GM18868 (cell line): ENCODE measurements around the gene AFG1L.
"Not testable (repeated sequence)": the region's sequence is repeated elsewhere in the genome, so short reads cannot be mapped to it uniquely, and the experiment has no call there.

Experiments used
- ATAC-seq: cut with Tn5 transposase; IDR thresholded peaks from one replicate; pipeline ENCODE4 v1.9.1; 2021; ENCODE audit warnings: mild to moderate bottlenecking, moderate library complexity; ENCODE audit not compliant: unreplicated experiment

Gene AFG1L

GRCh38 chr6:108507316-108507715 is 212.5 kb downstream of the AFG1L start:
- ATAC-seq = no peak

DNA sequence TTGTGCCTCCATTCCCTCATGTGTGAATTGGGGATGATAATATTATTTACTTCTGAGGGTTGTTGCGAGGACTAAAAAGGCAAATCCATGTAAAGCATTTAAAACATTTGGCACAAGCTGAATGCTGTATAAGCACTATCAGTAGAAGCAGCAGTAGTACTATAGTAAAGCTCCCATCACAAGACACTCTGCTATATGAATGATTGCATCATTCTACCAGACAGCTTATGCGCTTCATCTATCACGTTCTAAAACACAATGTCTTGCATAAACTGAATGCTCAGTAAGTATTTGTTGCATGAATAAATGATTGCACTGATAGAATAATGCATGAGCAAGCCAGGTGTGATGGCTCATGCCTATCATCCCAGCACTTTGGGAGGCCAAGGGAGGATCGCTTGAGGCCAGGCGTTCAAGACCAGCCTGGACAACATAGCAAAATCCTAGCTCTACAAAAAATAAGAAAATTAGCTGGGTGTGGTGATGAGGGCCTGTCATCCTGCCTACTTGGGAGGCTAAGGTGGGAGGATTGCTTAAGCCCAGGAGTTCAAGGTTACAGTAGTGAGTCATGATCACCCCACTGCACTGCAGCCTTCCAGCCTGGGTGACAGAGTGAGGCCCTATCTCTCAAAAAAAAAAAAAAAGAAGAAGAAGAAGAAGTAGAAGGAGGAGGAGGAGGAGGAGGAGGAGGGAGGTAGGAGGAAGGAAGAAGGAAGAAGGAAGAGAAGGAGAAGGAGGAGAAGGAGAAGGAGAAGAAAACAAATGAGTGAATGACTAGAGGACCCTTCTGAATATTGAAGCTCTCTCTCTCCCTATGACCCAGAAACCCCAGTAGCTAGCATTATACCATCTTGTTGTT is 215.8 kb downstream of the AFG1L start:
- ATAC-seq = no peak

GRCh38 chr6:108518714-108519576 is 224.1 kb downstream of the AFG1L start:
- ATAC-seq = no peak

DNA sequence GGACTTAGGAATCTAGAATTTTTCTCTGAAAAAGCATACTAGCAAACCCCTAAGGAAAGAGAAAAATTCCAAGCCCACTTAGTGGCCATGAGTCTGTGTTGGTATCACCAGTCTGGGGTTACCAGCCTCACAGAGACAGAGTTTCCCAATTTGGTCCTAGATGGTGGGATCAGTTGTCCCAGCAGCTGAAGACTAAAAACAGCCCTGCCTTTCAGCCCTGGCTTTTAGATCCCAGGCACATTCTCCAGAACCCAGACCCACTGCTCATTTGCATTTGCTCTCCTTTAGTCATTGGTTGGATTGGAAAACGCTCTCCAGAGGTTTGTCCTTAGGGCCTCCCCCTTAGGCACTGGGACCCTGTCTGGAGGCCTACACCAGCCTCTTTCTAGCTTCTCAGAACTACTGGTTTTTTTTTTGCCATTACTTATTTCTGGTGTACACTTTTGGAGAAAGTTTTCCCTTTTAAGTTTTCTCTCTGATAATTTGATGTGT is 226.8 kb downstream of the AFG1L start:
- ATAC-seq = no peak

DNA sequence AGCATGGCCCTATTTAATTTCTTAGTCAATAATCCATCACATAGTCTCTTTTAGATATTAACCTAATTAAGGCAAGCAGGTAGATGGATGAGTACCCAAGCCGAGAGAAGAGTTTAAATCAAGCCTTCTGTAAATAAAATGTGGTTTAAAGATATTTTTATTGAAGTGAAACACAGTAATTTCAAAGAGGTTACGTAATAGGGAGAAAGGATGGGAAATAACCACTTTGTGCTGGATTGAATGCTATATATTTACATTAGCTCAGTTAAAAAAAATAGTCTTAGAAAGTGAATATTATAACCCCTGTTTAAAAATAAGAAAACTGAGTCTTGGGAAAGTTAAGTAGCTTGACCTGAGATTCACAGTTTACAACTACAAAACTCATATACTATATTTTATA is 228.8 kb downstream of the AFG1L start:
- ATAC-seq = no peak

GRCh38 chr6:108524528-108525248 is 229.8 kb downstream of the AFG1L start:
- ATAC-seq = no peak

GRCh38 chr6:108526739-108527174 is 231.9 kb downstream of the AFG1L start:
- ATAC-seq = no peak

- no peak for ATAC-seq
Observed at GRCh38 chr6:108528878-108529277, 234.0 kb downstream of the AFG1L start.

GRCh38 chr6:108531332-108531731 is 236.5 kb downstream of the AFG1L start:
- ATAC-seq = no peak

DNA sequence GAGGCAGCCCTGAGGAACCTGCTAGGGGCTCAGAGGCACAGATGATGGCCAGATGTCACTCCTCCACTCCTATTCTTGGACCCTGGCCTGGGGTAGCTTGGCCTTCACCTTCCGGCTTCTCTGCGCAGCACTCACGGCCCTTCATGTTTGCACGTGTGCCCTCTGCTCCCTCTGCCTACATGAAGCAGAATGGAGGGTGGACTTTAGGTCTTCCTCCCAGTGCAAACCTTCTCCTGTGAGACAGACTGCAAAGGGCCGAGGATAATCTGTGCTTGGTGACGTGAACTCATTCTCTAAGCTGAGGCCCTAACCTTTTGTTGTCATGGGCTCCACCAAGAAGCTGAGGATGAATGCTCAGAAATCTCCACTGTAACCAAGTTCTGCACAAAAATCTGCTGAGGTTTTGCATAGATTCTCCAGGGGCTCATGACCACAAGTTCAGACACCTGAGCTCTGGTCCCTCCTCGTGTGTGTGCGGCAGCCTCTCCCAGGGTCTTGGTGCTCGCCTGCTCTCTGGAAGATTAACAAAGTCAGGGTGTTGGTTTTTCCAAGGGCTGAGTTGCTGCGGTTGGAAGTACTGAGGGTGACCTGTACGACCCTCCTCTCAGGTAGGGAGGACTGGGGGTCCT is 240.4 kb downstream of the AFG1L start:
- ATAC-seq = no peak

DNA sequence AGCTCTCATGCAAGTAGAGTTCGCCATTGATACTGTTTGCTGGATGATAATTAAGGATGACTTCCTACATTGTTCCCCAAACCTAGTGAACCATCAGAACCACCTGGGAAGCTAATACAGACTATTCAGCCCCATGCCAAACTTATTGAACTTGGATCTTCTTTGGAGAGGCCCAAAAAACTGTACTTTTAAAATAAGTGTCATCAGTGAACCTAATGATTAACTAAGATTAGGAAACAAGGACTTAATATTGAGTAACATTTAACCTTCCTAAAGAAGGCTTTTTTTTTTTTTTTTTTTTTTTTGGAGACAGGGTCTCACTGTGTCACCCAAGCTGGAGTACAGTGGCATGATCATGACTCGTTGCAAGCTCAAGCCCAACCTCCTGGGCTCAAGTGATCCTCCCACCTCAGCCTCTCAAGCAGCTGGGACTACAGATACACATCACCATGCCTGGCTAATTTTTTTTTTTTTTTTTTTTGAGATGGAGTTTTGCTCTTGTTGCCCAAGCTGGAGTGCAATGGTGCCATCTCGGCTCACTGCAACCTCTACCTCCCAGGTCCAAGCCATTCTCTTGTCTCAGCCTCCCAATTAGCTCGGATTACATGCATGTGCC is 241.2 kb downstream of the AFG1L start:
- ATAC-seq = not testable (repeated sequence)

DNA sequence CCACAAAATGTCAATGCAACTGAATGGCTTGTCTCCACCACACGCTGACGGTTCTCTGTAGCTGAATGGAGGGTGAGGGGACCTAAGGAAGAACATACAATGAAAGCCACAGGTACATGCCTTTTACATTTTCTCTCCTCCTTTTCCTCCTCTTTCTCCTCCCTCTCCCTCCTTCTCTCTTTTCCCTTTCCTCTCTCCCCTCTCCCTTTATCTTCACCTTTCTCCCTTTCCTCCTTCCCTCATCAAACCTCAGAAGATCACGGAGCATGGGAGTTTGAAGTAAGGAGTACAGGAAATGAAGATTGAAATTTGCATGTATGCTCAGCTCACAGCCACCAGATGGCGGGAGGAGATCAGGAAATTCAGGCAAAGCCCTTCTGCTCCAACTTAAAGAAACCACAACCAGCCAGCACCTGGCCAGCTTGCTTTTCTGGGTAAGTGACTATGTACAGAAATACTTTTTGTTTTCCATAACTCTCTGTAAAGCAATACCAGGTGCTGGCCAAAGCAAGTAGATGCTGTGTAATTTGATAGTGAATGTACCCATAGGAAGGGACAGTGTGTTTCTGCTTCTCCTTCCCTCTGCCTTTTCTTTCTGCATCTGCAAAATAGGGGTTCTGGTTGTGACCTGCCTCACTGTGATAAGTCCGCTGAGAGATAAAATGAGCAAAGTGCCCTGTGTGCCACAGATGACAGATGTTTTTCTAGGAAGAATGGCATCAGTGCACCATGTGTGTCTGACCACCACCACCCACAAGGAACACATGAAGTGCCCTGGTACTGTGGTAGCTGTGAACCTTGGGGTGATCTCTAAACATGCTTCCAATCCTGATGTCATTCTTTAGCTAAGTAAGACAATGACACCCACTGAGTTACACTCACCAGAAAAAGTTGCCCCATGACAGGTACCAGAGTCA is 247.2 kb downstream of the AFG1L start:
- ATAC-seq = peak; percentile 50

DNA sequence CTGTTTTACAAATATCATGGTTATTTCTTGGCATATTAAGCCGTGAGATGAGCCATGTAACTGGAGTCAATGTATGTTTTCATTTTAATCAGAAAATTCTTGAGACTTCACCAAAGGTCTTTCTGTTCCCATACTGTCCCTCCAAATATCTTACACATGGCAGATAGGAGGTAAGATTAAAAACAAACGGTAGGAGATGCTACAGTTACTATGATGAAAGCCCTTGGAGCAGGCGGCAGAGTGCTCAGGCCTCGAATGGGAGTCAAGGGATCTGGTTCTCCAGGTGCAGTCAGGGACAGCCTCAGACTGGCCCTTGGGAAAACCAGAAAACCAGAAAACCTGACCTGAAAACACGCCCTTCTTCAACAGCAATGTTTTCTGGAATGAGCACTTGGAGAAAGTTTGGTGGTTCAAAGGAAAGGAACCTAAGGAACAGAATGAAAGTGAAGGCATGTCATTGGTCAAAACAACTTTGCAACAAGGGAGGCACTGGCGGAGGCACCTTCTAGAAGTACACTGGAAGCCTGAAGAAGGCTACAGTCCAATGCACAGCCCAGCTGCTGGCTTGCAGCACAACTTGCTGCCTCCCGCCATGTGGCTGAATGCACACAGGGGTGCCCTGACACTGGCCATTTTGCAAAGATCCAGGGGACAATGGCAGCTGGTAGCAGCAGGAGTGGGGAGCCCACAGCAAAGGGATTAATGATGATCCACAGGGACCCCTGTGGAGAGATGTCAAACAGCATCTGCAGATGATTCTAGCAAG is 248.5 kb downstream of the AFG1L start:
- no peak for ATAC-seq

GRCh38 chr6:108544606-108545005 is 249.8 kb downstream of the AFG1L start:
- ATAC-seq = no peak

DNA sequence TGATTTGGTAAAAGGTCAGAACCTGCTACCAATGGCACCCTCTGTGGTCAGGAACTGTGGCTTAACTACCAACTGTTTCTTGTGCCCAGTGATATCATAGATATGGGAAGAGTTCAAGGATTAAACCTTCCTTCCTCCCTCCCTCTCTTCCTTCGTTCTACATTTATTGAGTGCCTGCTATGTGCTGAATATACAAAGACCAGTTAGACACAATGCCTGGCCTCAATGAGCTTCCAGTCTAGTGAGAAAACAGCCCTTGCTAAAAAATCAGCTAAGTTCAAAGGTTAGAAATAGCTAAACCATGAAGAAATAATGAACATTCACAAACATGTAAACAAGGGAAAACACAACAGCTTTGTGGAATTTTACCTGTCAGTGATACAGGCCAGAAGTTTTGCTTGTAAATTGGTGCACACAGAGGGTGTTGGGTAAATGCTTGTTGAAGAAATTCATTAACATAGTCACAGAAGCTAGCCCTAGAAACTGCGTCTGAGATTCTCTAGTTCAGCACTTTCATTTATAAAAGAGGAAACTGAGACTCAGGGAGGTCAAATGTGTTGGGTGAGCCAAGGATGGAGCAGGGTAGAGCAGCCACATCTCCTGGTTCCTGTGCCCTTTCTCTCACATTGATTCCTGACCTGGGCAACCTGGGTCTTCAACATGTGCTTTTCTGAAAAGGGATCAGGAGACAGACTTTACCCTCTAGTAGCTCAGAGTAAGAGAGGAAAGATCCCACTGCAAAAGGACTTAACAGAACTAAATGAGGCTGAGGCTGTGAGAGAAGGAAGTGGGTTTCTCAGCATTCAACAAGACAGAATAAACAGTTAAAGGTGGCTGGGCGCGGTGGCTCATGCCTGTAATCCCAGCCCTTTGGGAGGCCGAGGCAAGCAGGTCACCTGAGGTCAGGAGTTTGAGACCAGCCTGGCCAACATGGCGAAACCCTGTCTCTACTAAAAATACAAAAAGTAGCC is 251.5 kb downstream of the AFG1L start:
- ATAC-seq = no peak

- no peak for ATAC-seq
Observed at GRCh38 chr6:108549241-108549640, 254.4 kb downstream of the AFG1L start.

- ATAC-seq = no peak
Observed at GRCh38 chr6:108549741-108550140, 254.9 kb downstream of the AFG1L start.
